IPS-18c (cell line): ENCODE data around the gene LGALS9.
"Not testable (repeated sequence)": the region's sequence is repeated elsewhere in the genome, so short reads cannot be mapped to it uniquely, and the experiment has no call there.

ENCODE experiments used
- H3K4me3 ChIP-seq: 2 replicates; pipeline ENCODE4 v1.7.0; 2013; ENCODE audit warnings: low read depth, mild to moderate bottlenecking, low read length, moderate library complexity; ENCODE audit not compliant: insufficient read depth
- H3K9me3 ChIP-seq: one replicate; pipeline ENCODE4 v1.6.1; 2013; ENCODE audit warnings: mild to moderate bottlenecking, low read length, moderate library complexity; ENCODE audit not compliant: control insufficient read depth, insufficient read depth

The LGALS9 gene

DNA sequence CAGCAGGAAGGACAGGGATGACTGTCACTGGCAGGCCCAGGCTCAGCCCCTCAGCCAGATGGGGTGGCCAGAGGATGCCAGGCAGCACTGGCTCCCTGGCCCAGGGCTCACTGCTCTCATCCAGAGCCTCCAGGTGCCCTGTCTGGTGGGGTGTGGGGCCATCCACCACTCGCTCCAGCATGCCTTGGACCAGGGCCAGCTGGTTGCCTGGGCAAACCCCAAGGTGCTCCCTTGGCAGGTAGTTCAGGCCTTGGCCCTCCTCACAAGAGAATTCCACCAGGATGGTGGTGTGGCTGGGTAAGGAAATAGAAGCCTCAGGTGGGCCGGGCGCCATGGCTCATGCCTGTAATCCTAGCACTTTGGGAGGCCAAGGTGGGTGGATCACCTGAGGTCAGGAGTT, 29.4 kb downstream of the LGALS9 start:
- Histone ChIP-seq H3K4me3 (no peak overlapping the region), H3K9me3 (no peaks in the 10 kb centered on the region)

DNA sequence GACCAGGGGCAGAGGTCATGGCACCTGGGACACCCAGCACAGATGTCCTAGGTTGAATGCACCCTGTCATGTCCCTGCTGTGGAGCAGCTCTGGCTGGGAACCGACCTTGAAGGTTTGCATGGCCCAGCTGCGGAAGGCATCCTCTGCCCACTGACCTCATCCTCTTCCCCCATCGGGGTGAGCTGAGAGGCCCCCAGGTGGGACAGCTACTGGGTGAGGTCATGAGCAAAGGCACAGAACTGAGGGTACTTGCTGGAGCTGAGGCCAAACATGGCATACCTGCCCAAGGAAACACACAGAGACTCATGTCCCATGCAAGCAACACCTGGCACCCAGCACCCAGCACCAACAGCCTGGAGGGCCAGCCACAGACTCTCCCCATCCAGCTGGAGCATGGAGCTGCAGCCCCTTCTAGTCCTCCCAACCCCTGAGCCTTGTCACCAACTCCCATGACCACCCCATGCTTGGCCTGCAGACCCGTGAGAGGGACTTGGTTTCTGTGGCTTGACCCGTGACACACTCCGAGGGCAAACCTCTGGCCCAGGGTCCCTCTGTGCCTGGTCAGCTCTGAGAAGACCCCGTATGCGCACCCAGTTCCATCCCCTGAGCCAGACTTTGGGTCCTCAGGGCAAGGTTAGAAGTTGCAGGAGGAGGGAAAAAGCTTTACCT, 33.1 kb downstream of the LGALS9 start:
- Histone ChIP-seq H3K9me3 (no peaks in the 10 kb centered on the region), H3K4me3 (no peak overlapping the region)

DNA sequence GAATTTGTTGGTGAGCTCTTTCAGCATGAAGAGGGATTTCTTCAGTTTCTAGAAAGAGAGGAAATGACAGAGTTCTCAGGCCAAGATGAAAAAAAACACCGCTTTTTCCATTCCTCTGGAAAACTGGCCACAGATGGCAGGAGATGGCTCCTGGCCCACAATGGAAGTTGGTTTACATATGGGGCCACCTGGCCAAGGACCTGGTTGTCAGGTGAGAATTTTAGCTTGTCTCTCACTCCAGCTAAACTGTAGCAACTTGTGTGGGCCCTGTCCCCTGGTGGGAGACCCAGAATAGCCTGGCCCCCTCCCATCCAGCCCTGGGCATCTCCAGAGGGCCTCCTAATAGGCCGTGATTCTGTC, 33.6 kb downstream of the LGALS9 start:
- Histone ChIP-seq H3K9me3 (no peaks in the 10 kb centered on the region), H3K4me3 (no peak overlapping the region)

- no peaks in the 10 kb centered on the region for H3K9me3 ChIP-seq
- H3K4me3 ChIP-seq: no peak overlapping the region
Observed at GRCh38 chr17:27665549-27665948, 34.6 kb downstream of the LGALS9 start.

DNA sequence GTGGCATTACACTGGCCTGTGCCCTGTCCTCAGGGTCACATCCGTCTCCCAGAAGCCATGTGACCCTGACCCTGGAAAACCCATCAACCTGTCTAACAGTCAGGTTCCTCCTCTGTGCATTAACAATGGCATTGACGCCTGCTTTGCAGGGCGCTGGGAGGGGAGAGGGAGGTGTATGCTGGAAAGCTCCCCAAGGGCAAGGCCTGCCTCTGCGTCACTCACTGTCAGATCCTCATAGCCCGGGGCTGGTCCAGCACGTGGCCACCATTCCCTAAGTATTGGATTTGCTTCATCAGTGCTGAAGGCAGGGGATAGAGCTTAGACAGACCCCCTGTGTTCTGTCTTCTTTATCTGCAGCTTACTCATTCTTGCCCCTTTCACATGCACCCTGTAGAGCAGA, 35.3 kb downstream of the LGALS9 start:
- H3K4me3 ChIP-seq, H3K9me3 ChIP-seq: not testable (repeated sequence)

GRCh38 chr17:27666831-27667560, 36.0 kb downstream of the LGALS9 start:
- Histone ChIP-seq H3K4me3 (no peak overlapping the region), H3K9me3 (no peaks in the 10 kb centered on the region)

DNA sequence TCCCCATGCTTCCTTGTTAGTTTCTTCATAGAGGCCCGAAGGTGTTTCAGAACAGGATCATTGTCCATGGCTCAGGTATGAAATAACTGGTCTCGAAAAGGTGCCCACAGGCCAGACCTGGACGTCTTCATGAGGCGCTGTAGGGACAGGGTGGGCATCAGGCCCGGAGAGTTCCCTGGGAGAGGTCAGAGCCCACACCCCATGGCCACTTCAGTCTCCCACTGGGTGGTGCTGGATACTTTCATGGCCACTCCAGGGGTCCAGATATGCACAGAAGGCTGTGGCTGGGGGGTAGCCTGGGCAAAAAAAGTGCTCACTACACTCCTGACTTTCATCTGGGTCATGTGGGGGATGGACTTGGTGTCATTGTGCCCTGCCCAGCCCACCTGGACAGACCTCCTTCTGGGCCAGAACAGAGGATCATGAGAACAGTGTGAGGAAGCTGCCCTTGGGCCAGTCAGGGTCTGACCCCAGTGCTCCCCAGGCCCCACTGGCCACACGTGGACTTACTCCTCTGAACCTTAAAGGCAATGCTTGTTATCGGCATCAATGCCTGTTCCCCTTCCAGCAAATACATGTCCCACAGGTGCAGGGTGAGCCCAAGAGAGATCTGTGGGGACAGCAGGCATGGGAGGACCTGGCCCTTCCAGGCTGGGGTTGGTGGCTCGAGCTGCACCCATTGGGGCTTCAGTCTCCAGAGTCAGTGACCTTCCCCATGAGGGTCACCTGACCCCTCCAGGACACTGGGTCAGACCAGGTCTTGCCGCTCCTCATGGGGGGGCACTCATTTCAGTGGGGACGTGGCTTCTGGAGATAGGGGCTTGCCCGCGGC, 36.9 kb downstream of the LGALS9 start:
- Histone ChIP-seq H3K4me3 (no peak overlapping the region), H3K9me3 (no peaks in the 10 kb centered on the region)

DNA sequence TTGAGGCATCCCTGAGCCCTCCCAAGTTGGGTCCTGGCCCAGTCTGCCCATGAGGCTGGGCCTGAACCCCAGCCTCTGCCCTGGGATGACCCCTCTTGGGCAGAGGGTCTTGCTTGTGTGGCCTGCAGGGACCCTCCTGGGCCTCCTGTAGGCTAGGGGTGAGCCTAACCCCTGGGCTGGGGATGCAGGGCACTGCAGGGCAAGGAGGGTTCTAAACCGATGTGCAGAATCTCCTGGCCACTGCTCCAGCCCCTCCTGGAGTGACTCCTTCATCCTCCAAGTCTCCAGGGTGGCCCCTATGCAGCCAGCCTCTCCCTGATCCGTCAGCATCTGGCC, 37.5 kb downstream of the LGALS9 start:
- no peak overlapping the region for H3K4me3 ChIP-seq
- no peaks in the 10 kb centered on the region for H3K9me3 ChIP-seq

GRCh38 chr17:27669136-27669535, 38.1 kb downstream of the LGALS9 start:
- Histone ChIP-seq H3K4me3 (no peak overlapping the region), H3K9me3 (no peaks in the 10 kb centered on the region)

GRCh38 chr17:27669850-27670249, 38.9 kb downstream of the LGALS9 start:
- Histone ChIP-seq H3K4me3 (no peak overlapping the region), H3K9me3 (no peaks in the 10 kb centered on the region)

GRCh38 chr17:27670791-27671590, 40.0 kb downstream of the LGALS9 start:
- no peaks in the 10 kb centered on the region for H3K9me3 ChIP-seq
- H3K4me3 ChIP-seq: no peak overlapping the region

DNA sequence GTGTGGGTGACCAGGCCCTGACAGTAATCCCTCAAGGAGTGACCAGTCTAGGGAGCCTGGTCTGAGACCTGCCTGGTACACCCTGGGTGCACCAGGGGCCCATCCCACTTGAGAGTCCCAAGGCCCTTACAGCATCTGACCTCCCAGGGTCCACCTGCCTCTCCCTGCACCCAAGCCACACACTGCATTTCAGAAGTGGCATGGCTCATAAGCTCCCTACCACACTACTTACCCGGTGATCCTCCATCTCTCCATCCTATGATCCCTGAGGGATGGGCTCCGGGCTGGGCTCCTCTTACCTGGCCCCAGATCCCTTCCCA, 40.6 kb downstream of the LGALS9 start:
- H3K4me3 ChIP-seq: no peak overlapping the region
- H3K9me3 ChIP-seq: no peaks in the 10 kb centered on the region

GRCh38 chr17:27671977-27672480, 41.0 kb downstream of the LGALS9 start:
- H3K9me3 ChIP-seq, H3K4me3 ChIP-seq: not testable (repeated sequence)

- no peak overlapping the region for H3K4me3 ChIP-seq
- H3K9me3 ChIP-seq: no peaks in the 10 kb centered on the region
Observed at GRCh38 chr17:27674335-27674734, 43.3 kb downstream of the LGALS9 start.

DNA sequence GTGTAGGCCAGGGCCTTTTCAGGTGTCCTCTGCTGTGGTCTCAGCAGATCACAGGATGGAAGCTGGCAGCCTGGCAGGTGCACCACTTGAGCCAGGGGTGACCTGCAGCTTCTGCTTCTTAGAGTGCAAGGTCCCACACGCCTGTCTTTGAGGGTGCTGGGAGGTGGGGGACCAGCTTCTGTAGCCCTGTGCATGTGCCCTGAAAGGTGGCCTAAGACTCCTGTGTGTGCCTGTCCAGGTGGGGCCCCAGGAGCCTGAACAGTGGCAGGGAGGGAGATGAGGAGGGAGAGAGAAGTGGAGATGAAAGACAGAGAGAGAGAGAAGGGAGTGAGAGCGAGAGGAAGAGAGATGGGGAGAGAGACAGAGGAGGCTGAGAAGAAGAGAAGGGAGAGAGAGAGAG, 46.2 kb downstream of the LGALS9 start:
- H3K9me3 ChIP-seq: no peaks in the 10 kb centered on the region

GRCh38 chr17:27686322-27686721, 55.3 kb downstream of the LGALS9 start:
- not testable (repeated sequence) for H3K4me3 ChIP-seq, H3K9me3 ChIP-seq

More for the DNA sequence above, 46.2 kb downstream of the LGALS9 start:
- no peak overlapping the region for H3K4me3 ChIP-seq

GRCh38 chr17:27690882-27691281, 59.9 kb downstream of the LGALS9 start:
- Histone ChIP-seq H3K9me3 (peaks cover 2% of the 10 kb centered on the region), H3K4me3 (no peak overlapping the region)
